Endometrial microvascular endothelial cells (primary cell): ENCODE results near the gene DPT. TPM values are rescaled to one million over a fixed set of nuclear protein-coding genes. Genes with fewer than 3 reads are reported as not detected.

Experiments
- in situ Hi-C: cut with HindIII; loops from 2 replicates; pipeline ENCODE4 v1.10.0; 2017; ENCODE audit warnings: low sequenced_read_pairs, low pct_unique_long_range_greater_than_20kb; ENCODE audit errors: inconsistent ontology term
- total RNA-seq: library from RNA; depleted of rRNA; stranded (reverse); fragments of >200 nt; gene quantifications from one replicate; pipeline ENCODE4 v1.2.3, GENCODE V29; 2015; ENCODE audit errors: inconsistent ontology term

DPT gene
- total RNA-seq, 1 donor from 2014 or later = not detected

GRCh38 chr1:168742386-168742785 lies 13.4 kb upstream of the DPT start:
- in situ Hi-C loops = no loop called here

DNA sequence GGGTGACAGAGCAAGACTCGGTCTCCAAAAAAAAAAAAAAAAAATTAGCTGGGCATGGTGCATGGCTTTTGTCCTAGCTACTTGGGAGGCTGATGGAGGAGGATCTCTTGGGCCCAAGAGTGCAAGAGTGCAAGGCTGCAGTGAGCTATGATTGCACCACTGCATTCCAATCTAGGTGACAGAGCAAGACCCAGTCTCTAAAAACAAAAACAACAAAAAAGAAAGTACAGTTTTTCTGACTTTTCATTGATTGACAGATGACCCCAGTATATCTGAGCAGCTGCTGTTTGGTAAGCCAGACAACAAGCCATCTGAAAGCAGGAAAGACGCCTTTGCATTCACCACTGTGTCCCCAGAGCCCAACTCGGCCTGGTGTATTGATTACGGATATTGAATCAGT lies 10.9 kb upstream of the DPT start:
- in situ Hi-C loops = no loop called here

DNA sequence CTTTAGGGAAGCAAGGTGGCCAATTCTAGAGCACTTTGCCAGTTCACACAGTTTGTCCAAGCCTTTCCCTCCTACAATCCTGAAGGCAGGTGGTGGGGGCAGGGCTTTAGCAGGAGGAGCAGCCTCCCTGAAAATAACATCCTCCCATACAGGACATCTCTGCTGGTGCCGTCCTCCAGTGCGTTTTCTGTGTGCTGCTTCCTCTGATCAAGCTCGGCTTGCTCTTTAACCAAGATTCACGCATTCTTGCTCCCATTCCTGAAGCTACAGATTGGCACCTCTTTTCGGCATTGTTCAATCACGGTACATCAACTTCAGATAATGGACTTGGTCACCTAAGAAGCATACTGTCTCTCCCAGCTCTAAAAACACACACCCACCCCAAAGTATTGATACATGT lies 7.5 kb upstream of the DPT start:
- in situ Hi-C loops = no loop called here

DNA sequence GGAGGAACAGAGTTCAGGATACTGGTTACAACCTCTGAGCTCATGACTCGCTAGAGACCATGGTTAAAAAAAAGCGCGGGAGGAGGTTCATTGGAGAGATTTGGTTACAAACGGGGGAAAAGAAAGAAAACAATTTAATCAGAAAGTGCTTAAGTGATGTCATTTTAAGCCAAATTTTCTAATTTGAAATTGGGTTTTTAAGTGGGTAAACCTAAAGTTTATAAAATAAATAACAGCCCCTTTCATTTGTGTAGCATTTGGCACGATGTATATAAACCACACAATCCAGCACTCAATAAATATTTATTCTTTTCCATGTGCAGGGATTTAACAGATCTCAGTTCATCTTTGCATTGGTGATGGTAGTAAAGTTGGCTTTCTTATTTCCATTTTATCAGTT lies 7.0 kb upstream of the DPT start:
- in situ Hi-C loops = no loop called here

DNA sequence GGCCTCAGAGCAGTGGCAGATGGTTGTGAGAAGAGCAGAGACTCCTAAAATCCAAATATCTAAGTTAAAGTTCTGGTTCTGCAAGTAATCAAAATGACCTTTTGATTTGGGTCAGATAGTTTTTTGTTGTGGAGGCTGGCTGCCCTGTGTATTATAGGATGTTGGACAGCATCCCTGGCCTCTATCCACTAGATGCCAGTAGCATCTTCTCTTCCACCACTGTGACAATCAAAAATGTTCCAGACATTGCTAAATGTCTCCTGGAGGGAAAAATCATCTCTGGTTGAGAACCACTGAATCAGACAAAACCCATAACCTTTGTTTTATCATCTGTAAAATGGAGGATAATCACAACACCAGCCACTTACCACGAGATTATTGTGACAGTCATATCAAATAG lies 5.9 kb upstream of the DPT start:
- in situ Hi-C loops = no loop called here

DNA sequence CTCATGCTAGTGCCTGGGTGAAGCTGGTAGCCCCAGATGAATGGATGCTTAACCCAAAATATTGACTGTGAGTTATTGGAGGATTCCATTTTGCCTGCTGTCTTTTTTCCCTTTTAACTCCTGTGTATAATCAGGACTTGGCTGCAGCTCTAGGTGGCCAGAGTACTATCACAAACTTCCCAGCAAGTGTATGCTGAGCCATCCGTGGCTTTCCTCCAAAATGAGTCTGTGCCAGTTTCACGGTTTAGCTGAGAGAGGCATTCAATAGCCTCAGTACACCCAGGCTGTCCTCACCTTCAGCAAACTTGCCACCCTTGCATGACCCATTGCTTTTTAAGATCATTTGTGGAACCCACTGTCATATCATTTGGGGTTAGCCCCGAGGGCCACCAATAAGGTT lies 5.3 kb upstream of the DPT start:
- in situ Hi-C loops = no loop called here

DNA sequence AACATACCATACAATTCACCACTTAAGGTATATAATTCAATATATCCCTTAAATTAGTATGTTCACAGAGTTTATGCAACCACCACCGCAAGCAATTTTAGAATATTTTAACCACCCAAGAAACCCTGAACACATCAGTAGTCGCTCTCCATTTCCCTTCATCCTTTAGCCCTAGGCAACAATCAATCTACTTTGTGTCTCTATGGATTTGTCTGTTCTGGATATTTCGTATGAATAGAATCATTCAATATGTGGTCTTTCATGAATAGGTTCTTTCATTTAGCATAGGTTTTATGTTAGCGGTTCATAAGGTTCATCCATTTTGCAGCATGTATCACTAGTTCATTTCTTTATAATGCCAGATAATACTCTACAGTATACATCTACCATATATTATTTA lies 4.2 kb upstream of the DPT start:
- in situ Hi-C loops = no loop called here

GRCh38 chr1:168732736-168733135 lies 3.7 kb upstream of the DPT start:
- in situ Hi-C loops = no loop called here

- in situ Hi-C loops = no loop called here
Measured at GRCh38 chr1:168731244-168731953, 2.4 kb upstream of the DPT start.

DNA sequence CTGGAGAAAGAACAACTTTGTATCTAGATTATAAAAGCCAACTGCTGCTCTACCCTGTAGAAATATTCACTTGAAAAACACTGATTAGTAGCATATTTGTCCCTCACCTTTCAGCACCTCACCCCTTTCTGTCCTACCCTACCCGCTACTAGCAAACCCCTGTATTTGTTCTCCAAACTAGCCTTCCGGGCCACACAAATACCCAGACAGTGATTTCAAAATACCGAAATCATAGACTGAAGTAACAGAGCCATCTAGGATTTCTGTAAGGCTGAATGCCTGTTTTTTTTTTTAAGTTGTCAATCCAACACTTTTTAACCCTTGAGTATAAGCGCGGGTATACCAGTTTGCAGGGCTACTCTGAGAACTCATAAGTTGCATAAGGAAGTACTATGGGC lies 398 bp upstream of the DPT start:
- in situ Hi-C loops = no loop called here

DNA sequence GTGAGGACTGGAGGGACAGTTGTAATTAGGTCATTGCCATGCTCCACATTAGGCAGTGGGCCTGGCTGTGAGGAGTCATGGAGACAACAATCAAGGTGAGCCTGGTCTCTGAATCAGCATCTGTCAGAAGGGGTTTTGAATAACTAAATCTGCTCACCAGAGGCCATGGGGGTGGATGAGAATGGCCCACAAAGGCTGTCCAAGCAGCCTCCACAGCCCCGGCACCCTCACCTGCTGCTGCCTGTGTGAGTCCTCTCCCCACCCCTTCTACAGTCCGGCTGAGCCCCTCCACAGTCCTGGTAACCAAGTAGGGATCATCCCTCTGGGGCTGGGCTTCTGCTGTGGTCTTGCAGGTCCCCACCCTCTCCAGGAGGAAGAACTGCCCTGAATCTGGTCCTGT lies 2.3 kb downstream of the DPT start:
- in situ Hi-C loops = no loop called here

DNA sequence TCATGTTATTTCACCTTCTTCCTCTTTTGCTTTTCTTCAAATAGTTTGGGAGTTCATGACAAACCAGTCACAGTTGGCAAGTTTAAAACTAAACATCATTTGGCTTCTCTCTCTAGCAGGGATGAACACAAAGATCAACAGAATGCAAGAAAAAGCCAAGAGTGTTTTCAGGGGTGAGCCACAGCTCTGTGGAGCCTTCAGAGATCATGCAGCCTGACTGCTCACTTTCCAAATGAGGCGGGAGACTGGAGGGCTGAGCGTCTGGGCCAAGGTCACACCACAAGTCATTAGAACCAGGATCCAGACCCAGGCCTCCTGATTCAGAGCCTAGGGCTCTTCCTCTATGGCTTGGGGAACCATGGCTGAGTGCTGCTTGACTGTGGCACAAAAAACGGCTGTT lies 2.7 kb downstream of the DPT start:
- in situ Hi-C loops = no loop called here

DNA sequence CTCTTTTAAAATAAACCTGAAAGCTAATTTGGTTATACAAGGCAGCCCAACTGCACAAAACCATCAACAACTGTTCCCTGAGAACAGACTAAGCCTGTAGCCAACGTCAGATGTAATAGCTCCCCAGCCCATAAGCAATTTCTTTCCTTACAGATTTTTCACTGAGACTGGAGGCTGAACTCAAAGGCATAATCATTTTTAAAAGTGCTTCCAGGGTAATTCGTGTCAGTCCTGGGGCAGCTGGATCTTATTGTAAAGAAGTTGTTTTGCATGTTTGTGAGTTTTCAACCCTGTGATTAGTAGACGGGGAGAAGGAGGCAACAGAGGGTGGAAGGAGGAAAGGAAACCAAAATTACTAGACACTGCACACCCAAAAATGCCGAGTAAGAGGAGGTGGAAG lies 3.2 kb downstream of the DPT start:
- in situ Hi-C loops = no loop called here

GRCh38 chr1:168725060-168725459 lies 3.9 kb downstream of the DPT start:
- in situ Hi-C loops = no loop called here

GRCh38 chr1:168723000-168723399 lies 6.0 kb downstream of the DPT start:
- in situ Hi-C loops = no loop called here

DNA sequence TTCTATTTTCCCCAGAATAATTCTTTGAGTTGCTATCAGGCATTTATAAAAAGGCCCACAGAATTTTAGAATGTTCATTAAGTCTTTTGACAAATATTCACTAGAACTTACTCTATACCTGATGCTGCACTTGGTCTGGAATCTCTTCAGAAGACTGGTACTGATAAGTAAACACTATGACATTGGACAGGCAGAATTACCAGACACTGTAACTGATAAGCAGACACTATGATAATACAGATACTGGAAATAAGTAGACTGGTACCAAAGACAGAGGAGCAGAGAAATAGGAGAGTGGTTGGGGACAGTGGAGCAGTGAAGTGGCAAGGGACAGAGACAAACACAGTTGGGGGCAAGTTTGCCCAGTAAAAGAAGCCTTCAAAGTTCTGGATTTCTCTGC lies 8.2 kb downstream of the DPT start:
- in situ Hi-C loops = no loop called here

DNA sequence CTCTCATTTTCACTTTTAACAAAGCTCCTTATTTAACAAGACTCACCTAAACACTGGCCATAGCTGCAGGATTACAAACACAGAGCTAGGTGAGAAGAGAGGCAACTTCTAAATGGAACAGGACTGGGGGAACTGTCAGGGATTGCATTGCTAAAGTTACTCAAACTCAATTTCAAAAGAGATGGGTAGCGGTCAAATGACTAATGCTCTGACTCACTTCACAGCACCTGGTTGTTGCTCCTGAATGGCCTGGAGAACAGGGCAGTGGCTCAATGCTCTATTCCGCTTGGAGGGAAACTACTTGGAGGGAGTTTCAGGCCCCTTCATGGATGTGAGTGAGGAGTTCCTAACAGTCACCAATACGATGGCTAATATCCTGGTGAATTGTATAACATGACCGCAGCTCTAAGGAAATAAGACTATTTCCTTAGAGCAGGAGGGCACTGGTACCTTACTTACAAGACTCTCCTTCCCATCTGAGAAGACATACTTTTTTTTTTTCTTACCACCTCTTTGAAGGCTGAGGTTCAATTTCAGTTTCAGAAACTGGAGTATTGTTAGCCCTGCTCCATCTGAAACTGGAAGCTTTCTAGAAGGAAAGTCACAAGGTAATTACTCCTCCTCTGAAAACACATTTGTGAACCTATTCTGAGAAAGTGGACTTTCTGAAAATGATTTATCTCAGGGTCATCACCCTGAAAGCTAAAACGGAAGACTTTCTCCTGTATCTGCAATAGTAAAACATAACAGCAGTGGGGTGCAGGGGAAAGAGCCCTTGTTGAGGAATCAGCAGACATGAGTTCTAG lies 9.5 kb downstream of the DPT start:
- in situ Hi-C loops = no loop called here

GRCh38 chr1:168717906-168718891 lies 10.8 kb downstream of the DPT start:
- in situ Hi-C loops = no loop called here

GRCh38 chr1:168714012-168714411 lies 15.0 kb downstream of the DPT start:
- in situ Hi-C loops = no loop called here
